SK-N-SH (cell line): ENCODE data around the gene AGAP1. TPM values are rescaled to one million over a fixed set of nuclear protein-coding genes. Genes with fewer than 3 reads are reported as not detected.

Experiments
- CTCF ChIA-PET: fragments of 300-600, 350-600 bp; formaldehyde crosslinking; extraction: SDS; loops from one replicate; lab custom pipeline; 2021; lab: Yijun Ruan, JAX
- POLR2A ChIA-PET: fragments of 350-600 bp; sonication (Branson Sonifier 250); formaldehyde crosslinking; extraction: SDS; loops from one replicate; lab custom pipeline; 2020; ENCODE audit warnings: antibody characterized with exemption, inconsistent platforms; lab: Yijun Ruan, JAX
- DNase-seq: peaks from one replicate; pipeline ENCODE4 v3.0.0; 2012
- H2AFZ ChIP-seq: fragments of 200-600 bp; sonication (generic); 2 replicates; pipeline ENCODE4 v1.8.1; 2016; ENCODE audit warnings: antibody characterized with exemption, mild to moderate bottlenecking, low read depth
- H3F3A ChIP-seq: fragments of 200-600 bp; sonication (generic); replicated peaks from 2 replicates; pipeline ENCODE3; 2016; ENCODE audit warnings: antibody characterized with exemption, mild to moderate bottlenecking; ENCODE audit not compliant: insufficient read depth
- H3K27ac ChIP-seq, 2 experiments: fragments of 200-500 bp in 1 of 2; fragments of 200-600 bp in 1 of 2; sonication (Bioruptor generic) in 1 of 2; sonication (generic), shearing (Covaris generic) in 1 of 2; 2 replicates each; pipeline versions ENCODE4 v1.5.1 to v1.6.1; 2014 to 2016; ENCODE audit warnings: low read depth in 2 of 2, inconsistent platforms in 1 of 2, low read length in 1 of 2, mild to moderate bottlenecking in 1 of 2, mixed read lengths in 1 of 2
- H3K27me3 ChIP-seq: fragments of 200-600 bp; sonication (generic), shearing (Covaris generic); 2 replicates; pipeline ENCODE4 v1.6.1; 2016; ENCODE audit warnings: mixed run types; ENCODE audit not compliant: insufficient read depth
- H3K36me3 ChIP-seq, 2 experiments: fragments of 200-500 bp in 1 of 2; fragments of 200-600 bp in 1 of 2; sonication (Bioruptor generic) in 1 of 2; sonication (generic) in 1 of 2; replicated peaks in 1 of 2; 2 replicates each; pipeline versions ENCODE3 to v1.5.1; 2014 to 2016; ENCODE audit warnings: low read length in 1 of 2, mild to moderate bottlenecking in 1 of 2; ENCODE audit not compliant: insufficient read depth in 2 of 2, control insufficient read depth in 1 of 2
- H3K4me1 ChIP-seq, 2 experiments: fragments of 200-500 bp in 1 of 2; fragments of 200-600 bp in 1 of 2; sonication (Bioruptor generic) in 1 of 2; sonication (generic), shearing (Covaris generic) in 1 of 2; 2 replicates each; pipeline versions ENCODE4 v1.5.1 to v1.6.1; 2014 to 2016; ENCODE audit warnings: low read depth in 1 of 2, low read length in 1 of 2, mixed run types in 1 of 2; ENCODE audit not compliant: insufficient read depth in 2 of 2, control insufficient read depth in 1 of 2
- H3K4me2 ChIP-seq: fragments of 200-600 bp; sonication (generic), shearing (Covaris generic); 2 replicates; pipeline ENCODE4 v1.6.1; 2017; ENCODE audit warnings: mixed run types
- H3K4me3 ChIP-seq, 2 experiments: fragments of 200-500 bp in 1 of 2; fragments of 200-600 bp in 1 of 2; sonication (Bioruptor generic) in 1 of 2; sonication (generic), shearing (Covaris generic) in 1 of 2; 2 replicates each; pipeline versions ENCODE4 v1.5.1 to v1.8.1; 2014 to 2016; ENCODE audit warnings: low read depth in 2 of 2, inconsistent platforms in 1 of 2, low read length in 1 of 2, mild to moderate bottlenecking in 1 of 2, mixed read lengths in 1 of 2, moderate library complexity in 1 of 2
- H3K79me2 ChIP-seq: fragments of 200-600 bp; sonication (generic); 2 replicates; pipeline ENCODE4 v1.8.1; 2017; ENCODE audit warnings: mild to moderate bottlenecking; ENCODE audit not compliant: insufficient read depth
- H3K9ac ChIP-seq: fragments of 200-600 bp; sonication (generic); 2 replicates; pipeline ENCODE4 v1.6.1; 2017; ENCODE audit warnings: mixed run types
- H3K9me2 ChIP-seq: fragments of 200-600 bp; sonication (generic); 2 replicates; pipeline ENCODE4 v1.6.1; 2017; ENCODE audit warnings: mixed run types
- H3K9me3 ChIP-seq: fragments of 200-600 bp; sonication (generic); 2 replicates; pipeline ENCODE4 v1.6.1; 2017; ENCODE audit warnings: mixed run types, mild to moderate bottlenecking, moderate library complexity
- H4K20me1 ChIP-seq: fragments of 200-600 bp; sonication (generic); 2 replicates; pipeline ENCODE4 v1.6.1; 2017; ENCODE audit warnings: mild to moderate bottlenecking, mixed run types; ENCODE audit not compliant: insufficient read depth
- CTCF ChIP-seq: fragments of 200-600 bp; sonication (generic); IDR thresholded peaks from 2 replicates; pipeline ENCODE4 v1.6.1; 2017; ENCODE audit warnings: antibody characterized with exemption, mild to moderate bottlenecking, moderate library complexity
- EP300 ChIP-seq, 2 experiments: IDR thresholded peaks; 2 replicates each; pipeline versions ENCODE4 v1.4.0 to v1.6.1; 2012; ENCODE audit warnings: borderline replicate concordance in 1 of 2, low read depth in 1 of 2, low read length in 1 of 2
- FOSL2 ChIP-seq: IDR thresholded peaks from 2 replicates; pipeline ENCODE4 v1.4.0; 2012; ENCODE audit warnings: low read depth, mild to moderate bottlenecking, moderate library complexity, borderline replicate concordance
- FOXJ3 ChIP-seq: sonication (generic); formaldehyde crosslinking; IDR thresholded peaks from 2 replicates; pipeline ENCODE4 v1.5.1; 2020; ENCODE audit warnings: mild to moderate bottlenecking, missing genetic modification reagents
- FOXM1 ChIP-seq: IDR thresholded peaks from 2 replicates; pipeline ENCODE4 v1.4.0; 2012; ENCODE audit warnings: low read depth, mild to moderate bottlenecking
- GABPA ChIP-seq: IDR thresholded peaks from 2 replicates; pipeline ENCODE4 v1.4.0; 2012; ENCODE audit warnings: low read depth, mild to moderate bottlenecking
- GATA2 ChIP-seq: sonication (generic); formaldehyde crosslinking; IDR thresholded peaks from 2 replicates; pipeline ENCODE4 v1.5.0; 2020; ENCODE audit warnings: mild to moderate bottlenecking, missing genetic modification reagents
- JUND ChIP-seq: IDR thresholded peaks from 2 replicates; pipeline ENCODE4 v1.4.0; 2012
- NFIC ChIP-seq: IDR thresholded peaks from 2 replicates; pipeline ENCODE4 v1.4.0; 2012; ENCODE audit warnings: borderline replicate concordance
- NRF1 ChIP-seq: IDR thresholded peaks from 2 replicates; pipeline ENCODE4 v1.6.1; 2012; ENCODE audit warnings: low read depth, mild to moderate bottlenecking, low read length
- PBX3 ChIP-seq: IDR thresholded peaks from 2 replicates; pipeline ENCODE4; 2012
- POLR2AphosphoS5 ChIP-seq: IDR thresholded peaks from 2 replicates; pipeline ENCODE4 v1.6.1; 2012; ENCODE audit warnings: low read depth, low read length
- RAD21 ChIP-seq: IDR thresholded peaks from 2 replicates; pipeline ENCODE4 v1.6.1; 2012; ENCODE audit warnings: mild to moderate bottlenecking, low read length
- RCOR1 ChIP-seq: fragments of 150-350 bp; IDR thresholded peaks from 2 replicates; pipeline ENCODE4 v1.6.1; 2017; ENCODE audit warnings: antibody characterized with exemption, low read length
- REST ChIP-seq: IDR thresholded peaks from 2 replicates; pipeline ENCODE4 v1.6.1; 2012; ENCODE audit warnings: mild to moderate bottlenecking, low read depth, low read length, moderate library complexity
- RFX5 ChIP-seq: IDR thresholded peaks from 2 replicates; pipeline ENCODE4 v1.6.1; 2012; ENCODE audit warnings: mild to moderate bottlenecking, improper control_type of control experiment, low read length
- RXRA ChIP-seq: IDR thresholded peaks from 2 replicates; pipeline ENCODE4 v1.4.0; 2012; ENCODE audit warnings: low read depth, mild to moderate bottlenecking, borderline replicate concordance
- SIN3A ChIP-seq: IDR thresholded peaks from 2 replicates; pipeline ENCODE4 v1.6.1; 2012; ENCODE audit warnings: low read depth, mild to moderate bottlenecking, low read length, moderate library complexity, borderline replicate concordance
- TAF1 ChIP-seq: IDR thresholded peaks from 2 replicates; pipeline ENCODE4 v1.6.1; 2012; ENCODE audit warnings: low read depth, mild to moderate bottlenecking, low read length, moderate library complexity, borderline replicate concordance
- TCF12 ChIP-seq: IDR thresholded peaks from 2 replicates; pipeline ENCODE4 v1.4.0; 2012
- TEAD4 ChIP-seq: IDR thresholded peaks from 2 replicates; pipeline ENCODE4 v1.4.0; 2012; ENCODE audit warnings: mild to moderate bottlenecking, borderline replicate concordance; ENCODE audit not compliant: insufficient read depth
- USF1 ChIP-seq: IDR thresholded peaks from 2 replicates; pipeline ENCODE4 v1.4.0; 2012; ENCODE audit warnings: low read depth, borderline replicate concordance
- USF2 ChIP-seq: fragments of 150-350 bp; IDR thresholded peaks from 2 replicates; pipeline ENCODE4 v1.6.1; 2017; ENCODE audit warnings: antibody characterized with exemption, low read length, low read depth, borderline replicate concordance
- ZBTB33 ChIP-seq: IDR thresholded peaks from 2 replicates; pipeline ENCODE4 v1.4.0; 2012; ENCODE audit warnings: low read depth, borderline replicate concordance
- WGBS: methylation state at CpG from one replicate; pipeline ENCODE4 v1.1.6; 2017; ENCODE audit warnings: low lambda C conversion rate; 5-methylcytosine and 5-hydroxymethylcytosine counted together
- polyA plus RNA-seq, 3 experiments: library from polyadenylated mRNA; depleted of rRNA; stranded (reverse); fragments of >200 nt; gene quantifications; 2 replicates each; pipeline ENCODE4 v1.2.3, GENCODE V29; 2012

Gene AGAP1
- polyA plus RNA-seq, 1 of the 3 experiments (the other 2 are of a cell fraction) = 8.8 TPM

GRCh38 chr2:235940330-235940729 is 446.5 kb downstream of the AGAP1 start:
- WGBS = 3% methylated on average over 8 of the region's 8 CpGs
- H2AFZ ChIP-seq = no peak overlapping the region
- CTCF ChIA-PET = no interaction called here
- no peak for TF ChIP-seq GATA2 (CRISPR knock-in tag)
- no peak for TF ChIP-seq RAD21
- TF ChIP-seq RFX5 = no peak
- no peak for TF ChIP-seq TAF1
- no peak for TF ChIP-seq GABPA
- peak; percentile 32; the same call in 1 of the 2 replicates for TF ChIP-seq RXRA
- 0 out of 2 replicates have a peak, but pooled peaks have one; percentile 59 for TF ChIP-seq POLR2AphosphoS5
- TF ChIP-seq FOXM1 = no peak
- TF ChIP-seq USF2 = no peak
- no peak for TF ChIP-seq NRF1
- TF ChIP-seq ZBTB33 = no peak; the same call in 1 of the 2 replicates
- no peak for TF ChIP-seq RCOR1
- TF ChIP-seq PBX3 = peak; percentile 95
- TF ChIP-seq SIN3A = peak; percentile 86; the same call in 1 of the 2 replicates
- TF ChIP-seq NFIC = peak; percentile 61; the same call in 1 of the 2 replicates
- TF ChIP-seq TCF12 = peak; percentile 92
- no peak for TF ChIP-seq FOXJ3 (CRISPR knock-in tag)
- TF ChIP-seq FOSL2 = peak; percentile 92
- peak; percentile 94 for TF ChIP-seq JUND
- TF ChIP-seq USF1 = no peak
- TF ChIP-seq TEAD4 = peak; percentile 64
- peak; percentile 40 to 71; a peak in 2 of 4 replicates for TF ChIP-seq EP300 (IDR thresholded peaks at IDR 0.05; ENCODE audit: borderline replicate concordance in 1 of 2, low read depth in 1 of 2, low read length in 1 of 2)
- TF ChIP-seq REST = no peak
- no peak for TF ChIP-seq CTCF

More at GRCh38 chr2:235940330-235940729, 446.5 kb downstream of the AGAP1 start:
- no peaks in the 10 kb centered on the region for H3K27me3 ChIP-seq
- H3K9me2 ChIP-seq = no peaks in the 10 kb centered on the region
- H3K9ac ChIP-seq = peak overlapping the region; percentile 2; the same call in 1 of the 2 replicates
- peaks cover 9 to 18% of the 10 kb centered on the region in 2 experiments; a peak in 2 of 4 replicates for H3K4me1 ChIP-seq
- H3K79me2 ChIP-seq = no peaks in the 10 kb centered on the region
- H3F3A ChIP-seq = peaks cover 13% of the 10 kb centered on the region
- no peak overlapping the region for H3K4me3 ChIP-seq
- no peaks in the 10 kb centered on the region for H4K20me1 ChIP-seq
- peak; percentile 75 for DNase-seq
- H3K27ac ChIP-seq = peak overlapping the region; percentile 69 to 84
- no peaks in the 10 kb centered on the region for H3K36me3 ChIP-seq
- POLR2A ChIA-PET = no interaction called here
- peak overlapping the region; percentile 19; the same call in 1 of the 2 replicates for H3K4me2 ChIP-seq
- H3K9me3 ChIP-seq = no peaks in the 10 kb centered on the region
